ENCODE data around the gene TRPV4. TPM values are rescaled to one million over a fixed set of nuclear protein-coding genes. Genes with fewer than 3 reads are reported as not detected.
A peak's percentile ranks its signal among the peaks of the same experiment; 100 is the strongest.

TRPV4 gene
- total RNA-seq, 4 donors from 2014 or later, result 2.8 to 7.5 (median 4.8) TPM

GRCh38 chr12:109827566-109828550, 5.3 kb downstream of the TRPV4 start:
- intact Hi-C loops (cut with DNase I), result no loop called here
- no peak for TF ChIP-seq POLR2A (IDR thresholded peaks at IDR 0.05)
- no peak for TF ChIP-seq CTCF (IDR thresholded peaks at IDR 0.05)
- Histone ChIP-seq H3K4me1 (peaks cover 8 to 62% (median 20%) of the 10 kb centered on the region in 3 donors), H3K27me3 (peaks cover 0 to 40% (median 0%) of the 10 kb centered on the region in 4 donors), H3K27ac (peak overlapping the region in 2 of 4 donors; percentile 33 to 71), H3K4me3 (no peak overlapping the region), H3K9me3 (no peaks in the 10 kb centered on the region), H3K36me3 (no peaks in the 10 kb centered on the region)
- DNase-seq, result no peak
- WGBS, 2 donors, result 60 to 62% methylated on average over 12 to 16 of the region's 19 CpGs

DNA sequence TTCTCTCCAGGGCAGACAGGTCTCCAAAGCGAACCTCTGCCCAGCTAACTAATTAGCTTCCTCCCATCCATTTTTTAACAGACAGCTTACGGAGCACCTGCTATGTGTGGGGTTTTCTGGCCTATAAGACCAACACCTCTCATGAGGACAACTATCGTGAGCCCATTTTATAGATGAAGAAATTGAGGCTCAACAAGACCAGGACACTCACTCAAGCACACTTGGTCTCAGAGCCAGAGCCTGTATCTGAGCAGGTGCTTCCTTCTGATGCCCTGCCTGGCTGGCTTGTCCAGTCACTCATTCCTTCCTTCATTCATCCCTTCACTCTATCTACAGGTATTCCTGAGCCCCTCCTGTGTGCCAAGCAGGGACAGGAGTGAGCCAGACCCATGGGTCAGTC, 6.1 kb downstream of the TRPV4 start:
- H3K4me1 ChIP-seq, result peaks cover 13 to 62% (median 16%) of the 10 kb centered on the region in 3 donors
- H3K36me3 ChIP-seq, result no peaks in the 10 kb centered on the region
- no peaks in the 10 kb centered on the region for H3K9me3 ChIP-seq
- intact Hi-C loops (cut with DNase I), result no loop called here
- H3K4me3 ChIP-seq, result no peak overlapping the region
- no peak overlapping the region for H3K27ac ChIP-seq
- H3K27me3 ChIP-seq, result peaks cover 0 to 33% (median 0%) of the 10 kb centered on the region in 4 donors
- TF ChIP-seq POLR2A (IDR thresholded peaks at IDR 0.05) (no peak), CTCF (IDR thresholded peaks at IDR 0.05) (no peak)
- DNase-seq, result no peak
- 82 to 93% methylated on average over 3 of the region's 3 CpGs for WGBS, 2 donors

GRCh38 chr12:109824731-109825130, 8.5 kb downstream of the TRPV4 start:
- 78 to 89% methylated on average over 6 to 8 of the region's 8 CpGs for WGBS, 2 donors
- intact Hi-C loops (cut with DNase I), result no loop called here
- TF ChIP-seq POLR2A (IDR thresholded peaks at IDR 0.05) (no peak), CTCF (IDR thresholded peaks at IDR 0.05) (no peak)
- no peaks in the 10 kb centered on the region for H3K9me3 ChIP-seq
- no peaks in the 10 kb centered on the region for H3K36me3 ChIP-seq
- H3K4me3 ChIP-seq, result no peak overlapping the region
- peaks cover 0 to 15% (median 0%) of the 10 kb centered on the region in 4 donors for H3K27me3 ChIP-seq
- H3K27ac ChIP-seq, result no peak overlapping the region
- DNase-seq, result no peak
- peaks cover 22 to 67% (median 24%) of the 10 kb centered on the region in 3 donors for H3K4me1 ChIP-seq

DNA sequence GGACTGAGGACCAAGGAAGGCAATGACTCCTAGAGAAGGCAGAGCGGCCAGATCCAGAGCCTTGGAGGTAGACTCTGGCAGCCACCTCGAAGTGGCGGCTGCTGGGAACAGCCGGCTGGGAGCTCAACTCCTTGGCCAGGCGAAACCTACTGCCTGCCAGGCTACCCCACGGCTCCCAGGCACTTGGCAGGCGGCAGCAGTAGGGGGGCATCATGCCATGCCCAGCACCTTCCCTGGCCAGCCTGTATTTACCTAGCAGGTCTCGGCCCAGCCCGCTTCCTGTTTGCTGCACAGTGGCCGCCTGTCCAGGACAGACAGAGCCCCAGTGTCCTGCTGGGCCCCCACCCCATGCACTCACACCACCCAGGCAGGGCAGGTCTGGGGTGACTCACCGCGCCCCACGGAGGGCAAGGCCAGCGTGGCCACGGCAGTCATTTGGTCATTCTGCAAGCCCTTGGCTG, 10.2 kb downstream of the TRPV4 start:
- Histone ChIP-seq H3K27ac (peak overlapping the region; percentile 72 to 89 (median 77)), H3K27me3 (peaks cover 0 to 6% (median 0%) of the 10 kb centered on the region in 4 donors), H3K36me3 (no peaks in the 10 kb centered on the region), H3K9me3 (no peaks in the 10 kb centered on the region), H3K4me1 (peaks cover 16 to 67% (median 29%) of the 10 kb centered on the region in 3 donors), H3K4me3 (no peak overlapping the region)
- TF ChIP-seq CTCF (IDR thresholded peaks at IDR 0.05) (no peak), POLR2A (IDR thresholded peaks at IDR 0.05) (no peak)
- intact Hi-C loops (cut with DNase I), result no loop called here
- no peak for DNase-seq
- WGBS, 2 donors, result 39 to 40% methylated on average over 1 to 7 of the region's 15 CpGs

- Histone ChIP-seq H3K27me3 (peaks cover 0 to 4% (median 0%) of the 10 kb centered on the region in 4 donors), H3K9me3 (no peaks in the 10 kb centered on the region), H3K4me1 (peaks cover 16 to 65% (median 29%) of the 10 kb centered on the region in 3 donors), H3K36me3 (no peaks in the 10 kb centered on the region), H3K4me3 (no peak overlapping the region), H3K27ac (peak overlapping the region; percentile 72 to 89 (median 77))
- no peak for DNase-seq
- intact Hi-C loops (cut with DNase I), result no loop called here
- WGBS, 2 donors, result 70 to 77% methylated on average over 3 to 4 of the region's 7 CpGs
- TF ChIP-seq CTCF (IDR thresholded peaks at IDR 0.05) (no peak), POLR2A (IDR thresholded peaks at IDR 0.05) (no peak)
Measured at GRCh38 chr12:109822416-109822815, 10.8 kb downstream of the TRPV4 start.

All from esophagus squamous epithelium (tissue), 5 donors.